GM19099 (cell line): ENCODE measurements around the gene C5AR1.
A peak's percentile ranks its signal among the peaks of the same experiment; 100 is the strongest.

Experiments
- POLR2A ChIP-seq: IDR thresholded peaks from 3 replicates; pipeline ENCODE4 v1.6.1; 2011; ENCODE audit warnings: low read depth; ENCODE audit not compliant: insufficient read length; ENCODE audit errors: extremely low read depth

The C5AR1 gene

GRCh38 chr19:47344425-47344824 is 34.8 kb downstream of the C5AR1 start:
- no peak for TF ChIP-seq POLR2A

GRCh38 chr19:47348819-47349795 is 39.4 kb downstream of the C5AR1 start, which contains the start of gene DHX34:
DHX34 (plus strand) TSS chr19:47349315; CDS start chr19:47353031, 3,716 bp downstream.
- peak; percentile 75 for TF ChIP-seq POLR2A

- TF ChIP-seq POLR2A: no peak
These were observed 41.0 kb downstream of the C5AR1 start for GRCh38 chr19:47350630-47351029.

DNA sequence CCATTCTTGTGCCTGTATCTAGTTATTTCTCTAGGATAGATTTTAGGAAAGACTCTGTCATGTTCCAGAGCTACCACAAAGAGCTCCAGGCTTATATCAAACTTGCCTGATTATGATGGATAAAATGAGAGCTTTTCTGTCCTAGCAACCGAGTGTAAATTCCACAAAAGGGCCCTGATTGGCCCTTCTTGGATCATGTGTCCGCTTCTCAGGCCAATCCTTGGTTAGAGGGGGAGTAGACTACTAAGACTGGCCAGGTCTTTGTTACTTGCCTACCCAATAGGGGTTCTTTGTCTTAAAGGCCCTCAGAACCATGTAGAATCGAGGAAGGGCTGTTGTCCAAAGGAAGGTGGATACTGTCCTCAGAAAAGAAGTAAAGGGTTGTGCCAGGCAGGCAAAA is 41.9 kb downstream of the C5AR1 start:
- no peak for TF ChIP-seq POLR2A

- no peak for TF ChIP-seq POLR2A
These were observed 42.4 kb downstream of the C5AR1 start for GRCh38 chr19:47352095-47352494.

- no peak for TF ChIP-seq POLR2A
These were observed 43.6 kb downstream of the C5AR1 start for GRCh38 chr19:47353307-47353712.

- no peak for TF ChIP-seq POLR2A
These were observed 47.2 kb downstream of the C5AR1 start for GRCh38 chr19:47356900-47357299.

DNA sequence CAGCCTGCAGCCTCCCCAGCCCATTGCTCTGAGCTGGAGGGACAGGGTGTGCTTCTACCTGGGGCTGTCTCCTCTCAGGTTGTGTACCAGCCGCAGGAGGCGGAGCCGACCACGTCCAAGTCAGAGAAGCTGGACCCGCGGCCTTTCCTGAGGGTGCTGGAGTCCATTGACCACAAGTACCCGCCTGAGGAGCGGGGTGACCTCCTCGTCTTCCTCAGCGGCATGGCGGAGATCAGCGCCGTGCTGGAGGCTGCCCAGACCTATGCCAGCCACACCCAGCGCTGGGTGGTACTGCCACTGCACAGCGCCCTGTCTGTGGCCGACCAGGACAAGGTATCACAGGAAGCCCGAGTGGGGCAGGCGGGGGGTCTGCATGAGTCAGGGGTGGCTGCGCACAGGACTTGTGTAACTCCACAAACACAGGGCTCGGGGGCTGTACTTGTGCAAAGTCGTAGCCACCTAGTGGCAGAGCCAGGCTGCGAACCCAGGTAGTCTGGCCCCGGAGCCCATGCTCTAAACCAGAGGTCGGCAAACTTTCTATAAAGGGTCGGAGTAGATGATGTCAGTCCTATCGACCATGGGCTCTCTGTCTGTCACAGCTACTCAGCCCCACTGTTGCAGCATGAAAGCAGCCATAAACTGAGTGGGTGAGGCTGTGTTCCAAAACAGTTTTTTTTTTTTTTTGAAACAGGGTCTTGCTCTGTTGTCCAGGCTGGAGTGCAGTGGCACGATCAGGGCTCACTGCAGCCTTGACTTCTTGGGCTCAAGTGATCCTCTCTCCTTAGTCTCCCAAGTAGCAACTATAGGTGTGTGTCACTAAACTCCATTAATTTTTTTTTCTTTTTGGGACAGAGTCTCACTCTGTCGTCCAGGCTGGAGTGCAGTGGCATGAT is 48.4 kb downstream of the C5AR1 start:
- TF ChIP-seq POLR2A: no peak

DNA sequence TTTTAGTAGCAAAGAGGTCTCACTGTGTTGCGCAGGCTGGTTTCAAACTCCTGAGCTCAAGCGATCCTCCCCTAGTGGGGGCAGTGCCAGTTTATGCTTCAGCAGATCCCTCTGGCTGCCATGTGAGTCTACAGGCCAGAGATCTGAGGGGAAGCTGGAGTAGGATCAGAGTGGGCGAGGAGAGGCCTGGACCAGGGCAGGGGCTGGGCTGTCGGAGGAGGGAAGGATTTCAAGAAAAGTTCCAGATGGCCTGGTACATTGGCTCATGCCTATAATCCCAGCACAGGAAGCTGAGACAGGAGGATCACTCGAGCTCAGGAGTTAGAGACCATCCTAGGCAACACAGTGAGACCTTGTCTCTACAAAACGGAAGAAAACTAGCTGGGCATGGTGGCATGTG is 49.3 kb downstream of the C5AR1 start:
- no peak for TF ChIP-seq POLR2A

DNA sequence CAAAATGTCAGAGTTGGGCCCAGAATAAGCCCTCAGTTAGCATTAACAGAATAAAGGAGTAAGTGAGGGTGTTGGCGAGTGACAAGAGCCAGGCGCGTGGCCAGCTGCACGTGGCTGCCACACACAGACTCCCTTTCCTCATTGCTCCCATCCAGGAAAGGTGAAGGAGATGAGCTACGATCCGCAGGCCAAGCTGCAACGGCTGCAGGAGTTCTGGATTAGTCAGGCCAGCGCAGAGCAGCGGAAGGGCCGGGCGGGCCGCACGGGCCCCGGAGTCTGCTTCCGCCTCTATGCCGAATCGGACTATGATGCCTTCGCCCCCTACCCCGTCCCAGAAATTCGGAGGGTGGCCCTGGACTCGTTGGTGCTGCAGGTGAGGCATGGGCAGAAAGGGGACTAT is 52.7 kb downstream of the C5AR1 start:
- no peak for TF ChIP-seq POLR2A

GRCh38 chr19:47363758-47364531 is 54.3 kb downstream of the C5AR1 start:
- TF ChIP-seq POLR2A: no peak

- no peak for TF ChIP-seq POLR2A
These were observed 60.5 kb downstream of the C5AR1 start for GRCh38 chr19:47370045-47370611.

DNA sequence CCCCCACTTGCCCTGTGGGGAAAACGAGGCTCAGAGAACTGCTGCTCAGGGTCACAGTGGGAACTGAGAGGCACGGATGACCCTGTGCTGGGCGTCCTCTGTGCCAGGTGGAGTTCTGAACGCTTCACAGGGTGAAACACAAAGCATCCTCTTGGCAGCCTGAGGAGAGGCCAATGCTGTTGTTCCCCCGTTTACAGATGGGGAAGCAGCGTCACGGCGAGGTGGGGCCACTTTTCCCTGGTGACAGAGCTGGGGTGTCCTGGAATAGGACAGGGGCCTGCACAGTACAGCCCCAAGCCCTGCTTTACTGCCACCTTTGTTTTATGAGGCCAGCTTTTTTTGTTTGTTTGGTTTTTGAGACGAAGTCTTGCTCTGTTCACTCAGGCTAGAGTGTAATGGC is 61.6 kb downstream of the C5AR1 start:
- TF ChIP-seq POLR2A: no peak
